Spleen (tissue), 7 donors: ENCODE data around the gene GPC4.

Source experiments
- CTCF ChIP-seq, 11 experiments: fragments of 200-600 bp in 7 of 11; fragments of 450-650 bp in 4 of 11; sonication (generic) in 4 of 11; IDR thresholded peaks in 8 of 11; conservative IDR thresholded peaks in 3 of 11; 1 replicate in 7 of 11; 2 replicates in 4 of 11; pipeline versions ENCODE4 v1.4.0 to v1.8.0; 2016 to 2021; ENCODE audit warnings: antibody characterized with exemption in 11 of 11, inconsistent platforms in 4 of 11, mild to moderate bottlenecking in 1 of 11
- POLR2A ChIP-seq, 3 donors: fragments of 450-650 bp; IDR thresholded peaks; one replicate each; pipeline ENCODE4 v1.5.1; 2017; ENCODE audit warnings: antibody characterized with exemption in 3 of 3, mild to moderate bottlenecking in 1 of 3
- POLR2AphosphoS5 ChIP-seq, 3 donors: sonication (generic); formaldehyde crosslinking; IDR thresholded peaks; one replicate each; pipeline ENCODE4 v1.5.1; 2017; ENCODE audit warnings: antibody characterized with exemption in 3 of 3
- donor health status: DM: no; HTN: no; CAD: no; lungs with moderate emphysema.
- donor health status: DM: no; HTN: no; CAD: no.
- donor health status: DM: no; HTN: no; CAD: no.

DNA sequence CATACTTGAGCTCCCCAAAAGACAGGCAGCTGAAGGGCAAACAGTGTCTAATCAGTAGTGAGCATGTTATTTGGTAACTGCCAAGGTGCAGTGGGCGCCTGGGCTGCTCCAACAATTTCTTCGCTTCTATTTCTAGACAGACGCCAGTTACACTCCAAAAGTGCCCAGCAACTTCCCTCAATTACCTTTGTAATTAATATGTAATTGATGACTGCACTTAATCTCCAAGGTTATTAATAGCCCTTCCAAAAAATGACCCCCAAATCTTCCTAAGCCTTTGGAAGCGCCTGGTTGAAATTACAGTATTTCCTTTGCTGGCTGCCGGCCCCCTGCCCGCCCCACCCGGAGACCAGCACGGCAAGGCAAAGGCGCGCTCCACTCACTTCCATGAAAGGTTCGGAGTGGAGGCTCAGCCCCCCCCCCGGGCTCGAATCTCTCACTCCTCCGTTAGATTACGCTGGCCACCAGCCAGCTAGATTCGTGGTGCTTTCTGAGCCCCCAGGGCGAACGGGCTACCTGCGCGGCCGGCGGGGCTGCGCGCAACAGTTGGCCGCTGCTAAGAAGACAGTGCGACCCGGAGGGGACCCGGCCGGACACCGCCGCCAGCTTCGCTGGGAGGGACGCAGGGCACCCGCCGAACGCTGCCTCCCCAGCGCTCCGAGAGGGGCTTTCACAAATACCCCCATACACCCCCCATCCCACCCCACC, 1.9 kb downstream of the GPC4 start:
- TF ChIP-seq CTCF (IDR thresholded peaks at IDR 0.05 in 8 of 11, conservative IDR thresholded peaks at IDR 0.05 in 3 of 11) (no peak), POLR2A (IDR thresholded peaks at IDR 0.05) (no peak), POLR2AphosphoS5 (IDR thresholded peaks at IDR 0.05) (no peak)
